PFSK-1 (cell line): ENCODE data around the gene IGSF23.

ENCODE experiments used
- FOXP2 ChIP-seq: optimal IDR thresholded peaks from 2 replicates; pipeline ENCODE3; 2011; ENCODE audit warnings: borderline replicate concordance, control low read depth, inconsistent platforms; ENCODE audit not compliant: insufficient read depth; ENCODE audit errors: extremely low read length, extremely low read depth
- POLR2AphosphoS5 ChIP-seq: IDR thresholded peaks from 2 replicates; pipeline ENCODE4 v1.6.1; 2012; ENCODE audit warnings: low read depth, mild to moderate bottlenecking, control low read depth, low read length, moderate library complexity
- REST ChIP-seq, 2 experiments: IDR thresholded peaks; 2 replicates each; pipeline versions ENCODE4 v1.6.1 to v1.8.0; 2011 to 2012; ENCODE audit warnings: low read depth in 2 of 2, low read length in 2 of 2, control low read depth in 1 of 2, inconsistent platforms in 1 of 2, mild to moderate bottlenecking in 1 of 2, moderate library complexity in 1 of 2; ENCODE audit not compliant: insufficient read depth in 1 of 2
- SIN3A ChIP-seq: IDR thresholded peaks from 2 replicates; pipeline ENCODE4 v1.6.1; 2012; ENCODE audit warnings: mild to moderate bottlenecking, low read length, moderate library complexity, borderline replicate concordance; ENCODE audit not compliant: insufficient read depth
- TAF1 ChIP-seq: IDR thresholded peaks from 2 replicates; pipeline ENCODE4 v1.6.1; 2012; ENCODE audit warnings: low read length, control low read depth, borderline replicate concordance; ENCODE audit not compliant: insufficient read depth

The IGSF23 gene

DNA sequence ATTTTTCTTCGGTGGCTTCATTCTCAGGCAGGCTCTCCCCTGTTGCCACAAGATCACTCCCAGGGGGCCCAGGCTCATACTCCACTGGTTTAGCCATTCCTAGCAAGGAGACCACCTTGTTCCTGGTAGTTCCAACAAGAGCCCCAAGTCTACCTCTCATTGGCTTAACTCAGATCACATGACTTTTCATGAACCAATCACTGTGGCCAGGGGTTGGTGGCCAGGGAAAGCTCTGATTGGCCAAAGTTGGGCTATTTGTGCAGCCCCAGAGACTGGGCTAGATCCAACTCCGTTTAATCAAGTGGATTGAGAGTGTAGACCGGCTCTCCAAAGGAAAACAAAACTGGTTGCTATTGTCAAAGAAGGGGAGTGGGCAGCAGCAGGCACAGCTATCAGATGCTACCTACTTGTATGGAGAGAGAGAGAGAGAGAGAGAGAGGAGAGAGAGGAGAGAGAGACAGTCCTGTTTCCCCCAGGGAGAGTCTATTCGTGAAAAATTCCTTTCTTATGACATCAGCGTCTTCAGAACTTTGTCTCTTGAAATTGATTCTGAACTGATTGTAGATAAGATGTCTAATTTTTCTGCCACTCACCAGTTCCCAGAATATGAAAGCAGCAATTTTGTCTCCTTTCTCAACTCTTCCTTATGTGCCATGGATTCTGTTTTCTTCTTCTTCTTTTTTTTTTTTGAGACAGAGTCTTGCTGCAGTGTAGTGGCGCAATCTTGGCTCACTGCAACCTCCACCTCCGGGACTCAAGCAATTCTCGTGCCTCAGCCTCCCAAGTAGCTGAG is 63.9 kb downstream of the IGSF23 start:
- TF ChIP-seq POLR2AphosphoS5 (no peak), SIN3A (no peak), REST (IDR thresholded peaks at IDR 0.05; ENCODE audit: insufficient read depth in 1 of 2, low read depth in 2 of 2, low read length in 2 of 2) (no peak)

DNA sequence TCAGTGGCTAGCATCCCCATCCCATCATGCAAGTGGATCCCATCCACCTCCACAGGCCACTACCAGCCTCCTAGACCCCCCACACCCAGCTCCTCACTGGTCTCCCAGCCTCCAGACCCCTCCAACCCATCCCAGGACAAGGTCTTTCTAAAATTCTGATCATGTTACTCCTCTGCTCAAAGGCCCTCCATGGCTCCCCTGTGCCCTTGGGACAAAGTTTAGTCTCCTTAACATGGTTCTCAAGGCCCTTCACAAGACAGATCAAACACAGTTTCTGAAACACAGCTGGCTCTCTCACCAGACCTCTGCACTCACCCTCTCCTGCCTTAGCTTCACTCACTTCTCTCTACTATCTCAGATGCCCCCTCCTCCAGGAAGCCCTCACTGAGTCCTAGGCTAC is 67.2 kb downstream of the IGSF23 start:
- TF ChIP-seq POLR2AphosphoS5 (no peak), REST (IDR thresholded peaks at IDR 0.05; ENCODE audit: insufficient read depth in 1 of 2, low read depth in 2 of 2, low read length in 2 of 2) (no peak), TAF1 (no peak), FOXP2 (no peak), SIN3A (no peak)

DNA sequence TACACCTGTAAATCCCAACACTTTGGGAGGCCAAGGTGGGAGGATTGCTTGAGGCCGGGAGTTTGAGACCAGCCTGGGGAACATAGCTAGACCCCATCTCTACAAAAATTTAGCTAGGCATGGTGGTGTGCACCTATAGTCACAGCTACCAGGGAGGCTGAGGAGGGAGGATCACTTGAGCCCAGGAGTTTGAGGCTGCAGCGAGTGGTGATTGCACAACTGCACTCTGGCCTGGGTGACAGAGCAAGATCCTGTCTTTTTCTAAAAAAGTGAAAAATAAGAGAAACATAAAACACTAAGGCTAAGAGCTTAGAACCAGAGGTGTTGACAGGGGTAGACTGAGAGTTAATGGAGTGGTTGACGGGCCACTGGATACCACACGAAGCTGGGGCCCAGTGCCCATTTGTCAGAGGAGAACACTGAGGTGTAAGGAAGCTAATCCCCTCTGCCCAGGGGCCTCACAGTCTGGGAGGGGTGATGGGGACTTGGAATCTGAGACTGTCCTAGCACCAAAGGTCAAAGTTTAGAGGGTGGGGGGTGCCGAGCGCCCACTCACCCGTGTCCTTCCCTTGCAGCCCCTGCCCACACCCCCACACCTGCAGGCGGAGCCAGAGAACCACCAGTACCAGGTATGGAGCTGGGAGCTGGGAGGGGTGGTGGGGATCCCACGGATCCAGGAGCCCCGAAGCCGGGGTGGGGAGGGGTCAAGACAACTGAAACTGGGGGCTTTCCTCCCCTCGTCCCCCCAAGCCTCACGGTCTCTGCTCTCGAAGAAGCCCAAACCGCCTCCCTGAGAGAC is 68.8 kb downstream of the IGSF23 start:
- TF ChIP-seq TAF1 (no peak), FOXP2 (no peak), REST (IDR thresholded peaks at IDR 0.05; ENCODE audit: insufficient read depth in 1 of 2, low read depth in 2 of 2, low read length in 2 of 2) (no peak), POLR2AphosphoS5 (no peak), SIN3A (no peak)

GRCh38 chr19:44682807-44683206 is 69.4 kb downstream of the IGSF23 start:
- TF ChIP-seq REST (IDR thresholded peaks at IDR 0.05; ENCODE audit: insufficient read depth in 1 of 2, low read depth in 2 of 2, low read length in 2 of 2) (no peak), SIN3A (no peak), FOXP2 (no peak), POLR2AphosphoS5 (no peak), TAF1 (no peak)
